GM12873 (cell line): ENCODE measurements around the gene ANKHD1.
A peak's percentile ranks its signal among the peaks of the same experiment; 100 is the strongest.

ENCODE experiments used
- CTCF ChIP-seq: IDR thresholded peaks from 2 replicates; pipeline ENCODE4 v1.5.1; 2012; ENCODE audit warnings: low read depth, mild to moderate bottlenecking, moderate library complexity, low read length, control low read depth; ENCODE audit not compliant: insufficient read depth; ENCODE audit errors: missing control alignments

The ANKHD1 gene

GRCh38 chr5:140401362-140402257, at the start of gene ANKHD1:
Gene ANKHD1, plus strand, starts transcription at chr5:140401833. Its CDS starts 135 bp downstream, at chr5:140401968.
- TF ChIP-seq CTCF: no peak

GRCh38 chr5:140355546-140355945, 46.1 kb upstream of the ANKHD1 start:
- no peak for TF ChIP-seq CTCF

- TF ChIP-seq CTCF: no peak
These were observed 44.5 kb upstream of the ANKHD1 start for GRCh38 chr5:140356853-140357725.

- peak; percentile 92 for TF ChIP-seq CTCF
These were observed 43.9 kb upstream of the ANKHD1 start for GRCh38 chr5:140357726-140358093.

GRCh38 chr5:140358738-140359310, 42.8 kb upstream of the ANKHD1 start:
- TF ChIP-seq CTCF: peak; percentile 36

- TF ChIP-seq CTCF: no peak
These were observed 41.5 kb upstream of the ANKHD1 start, which contains the start of gene SLC4A9 for GRCh38 chr5:140360101-140360500. Gene SLC4A9, plus strand, starts transcription at chr5:140360194. Its CDS starts 43 bp downstream, at chr5:140360237.
